Naive B cell (primary cell): Measurements from ENCODE around the gene HOXA6. TPM values are rescaled to one million over a fixed set of nuclear protein-coding genes. Genes with fewer than 3 reads are reported as not detected.

Experiments
- ATAC-seq, 2 donors: fragments of 150-1000 bp; cut with Tn5 transposase; 2 replicates each; pipeline ENCODE4 v1.10.0; 2021; ENCODE audit warnings: low read depth in 2 of 2, mild to moderate bottlenecking in 2 of 2, moderate library complexity in 2 of 2
- DNase-seq: peaks from one replicate; pipeline ENCODE4 v3.0.0; 2022
- H3K27ac Mint-ChIP-seq, 6 donors: one replicate each; pipeline ENCODE4 v1.8.0; 2020 to 2022; ENCODE audit warnings: mild to moderate bottlenecking in 6 of 6, mixed read lengths in 6 of 6, moderate library complexity in 5 of 6, inconsistent platforms in 2 of 6
- H3K27me3 Mint-ChIP-seq, 3 donors: one replicate each; pipeline ENCODE4 v1.8.0; 2021 to 2022; ENCODE audit warnings: mixed read lengths in 3 of 3, mild to moderate bottlenecking in 1 of 3
- H3K36me3 Mint-ChIP-seq, 2 donors: one replicate each; pipeline ENCODE4 v1.8.0; 2020 to 2022; ENCODE audit warnings: mixed read lengths in 2 of 2, inconsistent platforms in 1 of 2, mild to moderate bottlenecking in 1 of 2
- H3K4me1 Mint-ChIP-seq, 3 donors: one replicate each; pipeline ENCODE4 v1.8.0; 2020 to 2022; ENCODE audit warnings: mixed read lengths in 3 of 3, inconsistent platforms in 1 of 3, mild to moderate bottlenecking in 1 of 3, moderate library complexity in 1 of 3
- H3K4me3 Mint-ChIP-seq, 8 donors: one replicate each; pipeline ENCODE4 v1.8.0; 2020 to 2022; ENCODE audit warnings: mild to moderate bottlenecking in 8 of 8, mixed read lengths in 8 of 8, moderate library complexity in 8 of 8, inconsistent platforms in 2 of 8
- H3K9me3 Mint-ChIP-seq, 7 donors: one replicate each; pipeline ENCODE4 v1.8.0; 2020 to 2022; ENCODE audit warnings: mixed read lengths in 7 of 7, mild to moderate bottlenecking in 5 of 7, inconsistent platforms in 2 of 7, moderate library complexity in 1 of 7
- polyA plus RNA-seq, 6 donors: library from polyadenylated mRNA; unstranded; fragments of 300-500 nt; fragmentation: Illumina TruSeq; gene quantifications; one replicate each; pipeline ENCODE4 v1.2.3, GENCODE V29; 2021; ENCODE audit warnings: low read depth in 6 of 6

Gene HOXA6
- polyA plus RNA-seq, 6 donors from 2014 or later, result not detected

DNA sequence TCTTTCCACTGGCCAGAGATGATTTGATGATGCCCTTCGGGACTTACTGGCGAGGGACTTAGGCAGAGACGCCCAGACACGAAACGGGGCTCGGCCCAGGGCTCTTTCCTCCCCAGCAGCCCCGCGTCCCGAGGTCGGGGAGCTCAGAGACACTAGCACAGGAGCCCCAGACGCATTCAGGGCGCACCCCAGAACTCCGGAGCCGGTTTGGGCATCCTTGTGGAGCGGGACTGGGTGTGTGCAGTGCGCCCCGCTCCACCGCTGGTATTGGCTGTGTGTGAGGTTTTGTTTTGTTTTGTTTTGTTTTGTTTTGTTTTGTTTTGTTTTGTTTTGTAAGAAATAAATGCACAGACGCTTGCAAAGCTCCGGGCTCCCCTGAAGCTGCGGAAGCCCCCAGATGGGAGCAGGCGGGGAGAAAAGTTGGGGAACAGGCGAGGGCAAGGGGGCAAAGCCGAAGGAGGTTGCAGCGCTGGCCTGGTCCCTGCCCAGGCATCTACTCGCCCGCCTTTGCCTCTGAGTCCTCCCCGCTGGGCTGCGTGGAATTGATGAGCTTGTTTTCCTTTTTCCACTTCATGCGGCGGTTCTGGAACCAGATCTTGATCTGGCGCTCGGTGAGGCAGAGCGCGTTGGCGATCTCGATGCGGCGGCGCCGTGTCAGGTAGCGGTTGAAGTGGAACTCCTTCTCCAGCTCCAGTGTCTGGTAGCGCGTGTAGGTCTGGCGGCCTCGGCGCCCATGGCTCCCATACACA, 2.2 kb downstream of the HOXA6 start:
- H3K4me1 Mint-ChIP-seq, result peaks cover 17 to 27% (median 21%) of the 10 kb centered on the region in 3 donors
- H3K27ac Mint-ChIP-seq, result peak overlapping the region in 2 of 6 donors; percentile 44 to 72
- no peak for DNase-seq
- peaks cover 62 to 74% (median 62%) of the 10 kb centered on the region in 3 donors for H3K27me3 Mint-ChIP-seq
- peaks cover 0 to 8% (median 2%) of the 10 kb centered on the region in 7 donors for H3K9me3 Mint-ChIP-seq
- no peak for ATAC-seq
- peaks cover 0 to 13% of the 10 kb centered on the region in 2 donors for H3K36me3 Mint-ChIP-seq
- H3K4me3 Mint-ChIP-seq, result peak overlapping the region in 5 of 8 donors; percentile 26 to 73 (median 48)

GRCh38 chr7:27144781-27145164, 2.8 kb downstream of the HOXA6 start:
- Mint-ChIP-seq H3K27me3 (peaks cover 60 to 75% (median 62%) of the 10 kb centered on the region in 3 donors), H3K4me1 (peaks cover 15 to 24% (median 16%) of the 10 kb centered on the region in 3 donors), H3K9me3 (peaks cover 0 to 8% (median 2%) of the 10 kb centered on the region in 7 donors), H3K36me3 (peaks cover 0 to 13% of the 10 kb centered on the region in 2 donors), H3K4me3 (peak overlapping the region in 3 of 8 donors; percentile 28 to 50 (median 48)), H3K27ac (peak overlapping the region in 2 of 6 donors; percentile 72 to 89)
- DNase-seq (no peak), ATAC-seq (no peak)

- H3K27ac Mint-ChIP-seq, result peak overlapping the region in 1 of 6 donors; percentile 89
- H3K36me3 Mint-ChIP-seq, result peaks cover 0 to 13% of the 10 kb centered on the region in 2 donors
- H3K4me3 Mint-ChIP-seq, result peak overlapping the region in 1 of 8 donors; percentile 74
- no peak for DNase-seq
- H3K4me1 Mint-ChIP-seq, result peaks cover 15 to 24% (median 16%) of the 10 kb centered on the region in 3 donors
- peaks cover 58 to 78% (median 60%) of the 10 kb centered on the region in 3 donors for H3K27me3 Mint-ChIP-seq
- H3K9me3 Mint-ChIP-seq, result peaks cover 0 to 8% (median 2%) of the 10 kb centered on the region in 7 donors
- ATAC-seq, result no peak
Observed at GRCh38 chr7:27143950-27144780, 3.4 kb downstream of the HOXA6 start.

- peaks cover 12 to 19% (median 15%) of the 10 kb centered on the region in 3 donors for H3K4me1 Mint-ChIP-seq
- H3K4me3 Mint-ChIP-seq, result peak within 1 kb of the TSS; percentile 33 to 78 (median 58)
Observed at GRCh38 chr7:27143023-27143949, 4.3 kb downstream of the HOXA6 start, which contains the start of gene HOXA5. Gene HOXA5 (minus strand): TSS chr7:27143681. CDS start chr7:27143607, 74 bp downstream.

GRCh38 chr7:27142580-27143022, 5.0 kb downstream of the HOXA6 start:
- ATAC-seq (no peak), DNase-seq (no peak)
- peaks cover 54 to 81% (median 65%) of the 10 kb centered on the region in 3 donors for H3K27me3 Mint-ChIP-seq
- peak overlapping the region in 4 of 6 donors; percentile 28 to 91 (median 64) for H3K27ac Mint-ChIP-seq
- H3K4me3 Mint-ChIP-seq, result peak overlapping the region; percentile 33 to 78 (median 58)
- peaks cover 0 to 13% of the 10 kb centered on the region in 2 donors for H3K36me3 Mint-ChIP-seq
- peaks cover 8 to 14% (median 12%) of the 10 kb centered on the region in 3 donors for H3K4me1 Mint-ChIP-seq
- peaks cover 0 to 7% (median 2%) of the 10 kb centered on the region in 7 donors for H3K9me3 Mint-ChIP-seq

More at GRCh38 chr7:27143023-27143949, 4.3 kb downstream of the HOXA6 start, which contains the start of gene HOXA5:
- Mint-ChIP-seq H3K36me3 (peaks cover 0 to 13% of the 10 kb centered on the region in 2 donors), H3K9me3 (peaks cover 0 to 7% (median 2%) of the 10 kb centered on the region in 7 donors), H3K27me3 (peaks cover 53 to 80% (median 63%) of the 10 kb centered on the region in 3 donors), H3K27ac (peak within 1 kb of the TSS in 4 of 6 donors; percentile 28 to 91 (median 75))
- DNase-seq (no peak), ATAC-seq (peak in 1 of 2 donors; percentile 66)

- H3K4me3 Mint-ChIP-seq, result peak overlapping the region in 2 of 8 donors; percentile 33 to 74
- H3K36me3 Mint-ChIP-seq, result peaks cover 0 to 9% of the 10 kb centered on the region in 2 donors
- DNase-seq (no peak), ATAC-seq (no peak)
- no peak overlapping the region for H3K27ac Mint-ChIP-seq
- H3K4me1 Mint-ChIP-seq, result peaks cover 2 to 9% (median 9%) of the 10 kb centered on the region in 3 donors
- H3K9me3 Mint-ChIP-seq, result peaks cover 0 to 7% (median 2%) of the 10 kb centered on the region in 7 donors
- H3K27me3 Mint-ChIP-seq, result peaks cover 54 to 81% (median 66%) of the 10 kb centered on the region in 3 donors
Observed at GRCh38 chr7:27141923-27142579, 5.5 kb downstream of the HOXA6 start.

- no peak overlapping the region for H3K27ac Mint-ChIP-seq
- DNase-seq (no peak), ATAC-seq (no peak)
- H3K4me1 Mint-ChIP-seq, result peaks cover 0 to 7% (median 7%) of the 10 kb centered on the region in 3 donors
- peaks cover 0 to 6% (median 2%) of the 10 kb centered on the region in 7 donors for H3K9me3 Mint-ChIP-seq
- peak overlapping the region in 1 of 8 donors; percentile 42 for H3K4me3 Mint-ChIP-seq
- peaks cover 50 to 78% (median 66%) of the 10 kb centered on the region in 3 donors for H3K27me3 Mint-ChIP-seq
- peaks cover 0 to 2% of the 10 kb centered on the region in 2 donors for H3K36me3 Mint-ChIP-seq
Observed at GRCh38 chr7:27141137-27141922, 6.2 kb downstream of the HOXA6 start.

DNA sequence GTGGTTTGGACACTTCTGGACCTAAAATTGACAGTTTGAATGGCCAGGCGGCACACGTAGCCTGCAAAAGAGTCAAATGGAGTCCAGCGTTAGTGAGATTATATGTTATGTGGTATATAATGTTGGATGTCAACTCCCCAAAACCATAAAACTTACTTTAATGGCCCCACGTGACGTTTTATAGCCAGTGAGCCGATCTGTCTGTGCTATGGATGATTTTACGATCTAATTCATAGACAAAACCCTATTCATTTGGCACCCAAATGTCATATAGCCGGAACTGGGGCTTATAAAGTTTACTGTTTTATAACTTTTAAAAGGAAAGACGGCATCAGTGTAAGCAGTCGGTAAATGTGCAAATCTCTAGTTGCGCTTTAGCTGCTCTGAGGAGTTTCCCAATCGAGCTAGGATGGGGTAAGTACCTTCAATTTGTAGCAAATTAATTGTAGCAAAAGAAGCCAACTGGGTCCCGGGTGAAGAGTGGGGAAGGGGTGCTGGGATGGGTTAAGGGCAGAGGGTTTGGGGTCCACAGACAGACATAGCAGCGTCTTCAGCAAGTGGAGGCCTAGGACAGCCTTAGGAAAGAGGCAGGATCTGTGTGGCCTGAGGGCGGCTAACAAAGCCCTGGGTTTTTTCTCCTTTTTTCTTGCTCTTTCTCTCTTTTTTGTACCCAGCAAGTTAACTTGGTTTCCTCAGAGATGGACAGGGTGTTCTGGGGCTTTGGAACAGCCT, 7.3 kb downstream of the HOXA6 start:
- DNase-seq, result no peak
- H3K4me1 Mint-ChIP-seq, result peaks cover 0 to 7% (median 7%) of the 10 kb centered on the region in 3 donors
- H3K9me3 Mint-ChIP-seq, result peaks cover 0 to 6% (median 0%) of the 10 kb centered on the region in 7 donors
- no peak for ATAC-seq
- H3K4me3 Mint-ChIP-seq, result no peak overlapping the region
- H3K27me3 Mint-ChIP-seq, result peaks cover 52 to 77% (median 66%) of the 10 kb centered on the region in 3 donors
- H3K27ac Mint-ChIP-seq, result no peak overlapping the region
- H3K36me3 Mint-ChIP-seq, result no peaks in the 10 kb centered on the region

DNA sequence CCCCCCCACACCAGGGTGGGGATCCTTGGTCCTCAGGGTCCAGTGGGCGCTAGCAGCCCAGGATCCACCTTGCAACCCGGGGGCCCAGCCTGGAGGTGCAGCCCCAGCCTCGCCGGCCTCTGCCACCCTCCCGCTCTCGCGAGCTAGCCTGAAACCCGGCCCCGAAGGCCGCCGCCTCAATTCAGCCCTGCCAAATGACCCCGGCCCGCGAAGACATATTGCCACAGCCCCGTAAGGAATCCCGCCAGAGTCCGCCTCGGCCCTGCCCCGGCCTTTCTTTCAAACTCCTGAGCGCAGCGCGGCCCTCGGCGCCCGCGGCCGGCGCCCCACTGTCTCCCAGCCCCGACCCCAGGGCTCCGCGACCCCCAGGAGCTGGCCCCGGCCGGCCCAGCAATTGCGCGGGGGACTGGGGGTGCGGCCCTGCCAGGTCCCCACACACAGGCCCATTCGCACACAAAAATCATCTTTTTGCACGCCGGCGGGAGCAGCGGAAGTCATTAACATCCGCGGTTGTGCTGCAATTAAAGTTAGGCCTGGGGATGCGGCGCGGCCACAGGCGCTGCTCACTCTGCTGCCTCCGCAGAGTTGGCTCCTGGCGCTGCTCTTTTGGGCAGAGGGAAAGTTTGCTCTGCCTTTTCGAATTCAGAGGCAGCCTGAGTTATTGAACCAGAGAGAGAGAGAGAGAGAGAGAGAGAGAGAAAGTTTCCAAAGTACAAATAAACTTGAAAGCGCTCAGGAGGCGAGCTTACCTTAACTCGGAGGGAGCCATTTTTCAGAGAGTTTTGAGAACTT, 8.0 kb downstream of the HOXA6 start:
- H3K36me3 Mint-ChIP-seq, result no peaks in the 10 kb centered on the region
- H3K4me3 Mint-ChIP-seq, result no peak overlapping the region
- no peak overlapping the region for H3K27ac Mint-ChIP-seq
- H3K27me3 Mint-ChIP-seq, result peaks cover 59 to 77% (median 67%) of the 10 kb centered on the region in 3 donors
- DNase-seq, result no peak
- peaks cover 0 to 4% (median 0%) of the 10 kb centered on the region in 7 donors for H3K9me3 Mint-ChIP-seq
- ATAC-seq, result no peak
- peaks cover 0 to 7% (median 7%) of the 10 kb centered on the region in 3 donors for H3K4me1 Mint-ChIP-seq

DNA sequence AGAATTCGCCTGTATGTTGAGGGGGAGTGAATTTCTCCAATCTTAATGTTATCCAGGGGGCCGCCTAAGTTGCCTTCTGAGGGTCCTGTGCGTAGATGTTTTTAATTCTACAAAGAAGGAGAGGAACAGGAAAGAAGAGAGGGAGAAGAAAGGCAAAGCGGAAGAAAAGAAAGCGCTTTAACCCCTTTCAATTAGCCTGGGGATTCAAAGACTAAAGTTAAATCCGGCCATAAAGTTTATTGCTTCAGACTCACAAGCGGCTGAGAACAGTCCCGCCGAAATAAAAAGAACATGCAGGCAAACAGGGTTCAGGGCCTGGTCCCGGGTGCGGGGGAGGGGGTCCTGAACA, 8.6 kb downstream of the HOXA6 start:
- H3K4me3 Mint-ChIP-seq, result no peak overlapping the region
- ATAC-seq, result no peak
- H3K27me3 Mint-ChIP-seq, result peaks cover 58 to 78% (median 73%) of the 10 kb centered on the region in 3 donors
- DNase-seq, result no peak
- peaks cover 0 to 4% (median 0%) of the 10 kb centered on the region in 7 donors for H3K9me3 Mint-ChIP-seq
- no peak overlapping the region for H3K27ac Mint-ChIP-seq
- peaks cover 0 to 7% (median 7%) of the 10 kb centered on the region in 3 donors for H3K4me1 Mint-ChIP-seq
- no peaks in the 10 kb centered on the region for H3K36me3 Mint-ChIP-seq
